Stomach smooth muscle (tissue), 2 donors: ENCODE results near the gene NDRG2.

Source experiments
- H3K27ac ChIP-seq: one replicate; pipeline ENCODE4 v1.7.0; 2013; ENCODE audit warnings: mild to moderate bottlenecking, low read length, inconsistent platforms
- H3K27me3 ChIP-seq, 2 donors: one replicate each; pipeline ENCODE4 v1.7.0; 2013; ENCODE audit warnings: low read length in 2 of 2; ENCODE audit not compliant: insufficient read depth in 2 of 2, control insufficient read depth in 1 of 2
- H3K36me3 ChIP-seq, 2 donors: one replicate each; pipeline ENCODE4 v1.7.0; 2013; ENCODE audit warnings: low read length in 2 of 2; ENCODE audit not compliant: control insufficient read depth in 2 of 2, insufficient read depth in 2 of 2
- H3K4me1 ChIP-seq: one replicate; pipeline ENCODE4 v1.7.0; 2013; ENCODE audit warnings: low read length; ENCODE audit not compliant: control insufficient read depth, insufficient read depth
- H3K4me3 ChIP-seq, 2 donors: one replicate each; pipeline ENCODE4 v1.7.0; 2013; ENCODE audit warnings: low read length in 2 of 2
- H3K9ac ChIP-seq, 2 donors: one replicate each; pipeline ENCODE4 v1.7.0; 2013; ENCODE audit warnings: low read length in 2 of 2, mild to moderate bottlenecking in 1 of 2
- H3K9me3 ChIP-seq, 2 donors: one replicate each; pipeline ENCODE4 v1.7.0; 2013; ENCODE audit warnings: low read length in 2 of 2; ENCODE audit not compliant: control insufficient read depth in 2 of 2
- donor health status: healthy.
- donor health status: Pancreatic carcinoma.

Gene NDRG2

DNA sequence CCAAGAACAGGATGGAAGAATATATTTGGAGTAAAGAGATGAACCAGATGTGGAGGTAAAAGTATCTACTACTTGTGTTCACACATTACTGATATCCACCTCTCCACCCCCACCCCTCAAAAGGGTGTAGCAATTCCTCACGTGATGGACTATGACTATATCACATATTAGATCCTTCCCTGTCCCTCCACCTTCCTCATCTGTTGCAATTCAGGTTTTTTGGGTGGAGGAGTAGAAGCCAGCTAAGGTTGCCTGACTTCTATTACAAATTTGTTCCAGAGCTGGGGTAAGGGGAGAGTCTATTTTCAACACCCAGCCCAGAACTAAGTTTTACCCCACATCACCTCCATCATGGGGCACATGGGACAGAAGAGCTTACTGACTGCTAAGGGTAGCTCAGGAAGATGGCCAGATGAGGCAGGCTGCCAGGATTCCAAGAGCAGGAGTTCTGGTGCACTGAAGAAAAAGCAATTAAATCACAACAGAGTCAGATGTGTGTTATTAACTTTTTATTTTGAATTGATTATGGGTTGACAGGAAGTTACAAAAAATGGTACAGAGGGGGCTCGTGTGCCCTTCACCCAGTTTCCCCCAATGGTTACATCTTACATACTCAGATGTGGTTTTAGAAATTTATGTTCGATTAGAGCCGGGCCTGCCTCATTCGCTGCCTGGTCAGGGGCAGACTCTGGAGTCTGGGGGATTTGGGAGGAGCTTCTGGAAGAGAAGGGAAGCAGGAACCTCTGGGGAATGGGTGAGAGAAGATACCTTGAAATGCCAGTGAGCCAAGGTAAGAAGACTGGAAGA lies 7.7 kb upstream of the NDRG2 start:
- no peak overlapping the region for H3K4me3 ChIP-seq
- no peaks in the 10 kb centered on the region for H3K9me3 ChIP-seq
- H3K27ac ChIP-seq = no peak overlapping the region
- no peaks in the 10 kb centered on the region for H3K36me3 ChIP-seq
- H3K9ac ChIP-seq = no peak overlapping the region
- H3K27me3 ChIP-seq = no peaks in the 10 kb centered on the region
- peaks cover 6% of the 10 kb centered on the region for H3K4me1 ChIP-seq

DNA sequence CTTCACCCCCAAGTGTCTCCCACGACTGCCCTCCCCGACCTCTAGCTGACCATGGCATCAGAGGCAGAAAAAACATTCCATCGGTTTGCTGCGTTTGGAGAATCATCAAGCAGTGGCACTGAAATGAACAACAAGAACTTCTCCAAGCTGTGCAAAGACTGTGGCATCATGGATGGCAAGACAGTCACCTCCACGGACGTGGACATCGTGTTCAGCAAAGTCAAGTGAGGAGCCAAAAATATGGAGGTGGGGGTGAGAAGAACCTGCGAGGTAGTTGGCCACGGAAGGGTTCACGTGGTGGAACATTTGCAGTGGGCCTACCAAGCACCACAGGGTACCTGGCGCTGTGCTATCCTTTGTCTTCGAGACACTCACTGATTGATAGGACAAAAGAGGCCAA lies 5.7 kb upstream of the NDRG2 start:
- H3K27me3 ChIP-seq = no peaks in the 10 kb centered on the region
- no peak overlapping the region for H3K4me3 ChIP-seq
- no peaks in the 10 kb centered on the region for H3K36me3 ChIP-seq
- H3K4me1 ChIP-seq = peaks cover 12% of the 10 kb centered on the region
- no peak overlapping the region for H3K9ac ChIP-seq
- H3K27ac ChIP-seq = no peak overlapping the region
- H3K9me3 ChIP-seq = no peaks in the 10 kb centered on the region

DNA sequence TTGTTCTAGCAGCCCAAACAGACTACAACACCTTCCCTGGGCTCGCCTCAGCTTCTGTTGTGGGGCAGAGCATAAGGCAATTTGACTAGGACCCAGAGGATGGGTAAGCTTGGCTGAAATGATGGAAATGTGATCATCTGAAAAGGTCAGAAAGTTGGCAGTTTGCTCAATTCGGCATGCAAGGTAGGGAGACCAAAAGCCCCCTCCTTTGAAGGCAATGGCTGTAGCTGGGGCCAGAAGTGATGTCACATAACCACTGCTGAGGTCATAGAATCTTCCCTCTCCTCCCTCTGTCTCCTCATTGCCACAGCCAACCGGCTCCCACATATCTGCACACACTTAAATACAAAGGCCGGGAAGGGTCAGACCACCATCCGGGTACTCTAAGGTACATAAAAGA lies 5.1 kb upstream of the NDRG2 start, which contains the start of gene TPPP2:
TPPP2 (plus strand) TSS at position 301 of the 400 bp plus-strand sequence. CDS start 365 bp downstream, outside the sequence.
- Histone ChIP-seq H3K4me1 (peaks cover 12% of the 10 kb centered on the region), H3K27me3 (no peaks in the 10 kb centered on the region), H3K27ac (no peak within 1 kb of the TSS), H3K9ac (no peak within 1 kb of the TSS), H3K4me3 (no peak within 1 kb of the TSS), H3K36me3 (no peaks in the 10 kb centered on the region), H3K9me3 (no peaks in the 10 kb centered on the region)

DNA sequence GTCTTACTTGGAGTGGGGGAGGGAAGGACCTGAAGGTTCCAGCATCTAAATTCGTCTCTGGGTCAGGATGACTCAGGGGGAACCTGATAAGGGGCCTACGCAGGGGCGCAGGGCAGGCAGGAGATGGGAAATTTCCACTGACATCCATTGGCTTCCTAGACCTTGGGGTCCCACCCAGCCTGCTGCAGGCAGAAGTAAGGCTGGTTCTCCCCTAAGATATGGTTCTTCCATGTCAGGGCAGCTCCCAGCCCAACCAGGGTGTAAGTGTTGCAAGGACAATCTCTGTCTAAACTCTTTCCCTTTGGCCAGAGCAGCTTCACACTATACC lies 2.1 kb upstream of the NDRG2 start:
- no peaks in the 10 kb centered on the region for H3K9me3 ChIP-seq
- peaks cover 2 to 3% of the 10 kb centered on the region in 2 donors for H3K36me3 ChIP-seq
- H3K9ac ChIP-seq = no peak overlapping the region
- H3K27me3 ChIP-seq = no peaks in the 10 kb centered on the region
- H3K4me3 ChIP-seq = no peak overlapping the region
- H3K27ac ChIP-seq = peak overlapping the region; percentile 78
- peaks cover 30% of the 10 kb centered on the region for H3K4me1 ChIP-seq

DNA sequence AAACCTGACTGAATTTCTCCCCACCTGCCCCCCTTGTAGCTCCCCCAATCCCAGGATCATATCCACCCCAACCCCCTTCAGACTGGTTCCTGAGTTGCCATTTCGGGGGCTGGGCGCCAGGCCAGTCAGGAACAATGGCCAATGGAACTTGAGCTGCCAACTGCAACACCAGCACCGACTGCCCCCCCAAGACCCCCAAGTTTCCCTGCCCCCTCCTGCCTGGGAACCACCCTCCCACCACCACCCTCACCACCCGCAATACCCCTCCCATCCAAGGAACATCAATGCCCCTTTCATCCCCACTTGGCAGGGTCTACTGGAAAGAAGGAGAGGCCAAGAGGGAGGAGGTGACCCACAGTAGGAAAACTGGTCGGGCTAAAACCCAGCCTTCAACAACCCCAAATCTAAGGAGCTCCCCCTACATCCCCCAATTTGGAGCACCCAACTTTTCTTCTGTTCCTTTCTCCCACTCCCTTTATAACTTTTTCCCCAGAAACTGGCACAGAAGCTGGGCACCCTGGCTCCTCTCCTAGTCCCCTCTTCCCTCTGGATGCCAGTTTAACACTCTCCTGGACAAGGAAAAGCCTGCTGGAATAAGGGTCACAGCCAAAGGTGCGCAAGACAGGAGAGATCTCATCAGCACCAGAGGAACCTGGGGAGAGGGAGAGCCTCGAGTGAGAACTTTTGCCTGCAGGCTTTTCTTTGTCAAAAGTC lies 1.6 kb upstream of the NDRG2 start:
- H3K9me3 ChIP-seq = no peaks in the 10 kb centered on the region
- peaks cover 30% of the 10 kb centered on the region for H3K4me1 ChIP-seq
- no peaks in the 10 kb centered on the region for H3K27me3 ChIP-seq
- peak overlapping the region; percentile 26 to 61 for H3K4me3 ChIP-seq
- H3K27ac ChIP-seq = peak overlapping the region; percentile 78
- H3K36me3 ChIP-seq = peaks cover 6 to 7% of the 10 kb centered on the region in 2 donors
- H3K9ac ChIP-seq = peak overlapping the region in 1 of 2 donors; percentile 11

DNA sequence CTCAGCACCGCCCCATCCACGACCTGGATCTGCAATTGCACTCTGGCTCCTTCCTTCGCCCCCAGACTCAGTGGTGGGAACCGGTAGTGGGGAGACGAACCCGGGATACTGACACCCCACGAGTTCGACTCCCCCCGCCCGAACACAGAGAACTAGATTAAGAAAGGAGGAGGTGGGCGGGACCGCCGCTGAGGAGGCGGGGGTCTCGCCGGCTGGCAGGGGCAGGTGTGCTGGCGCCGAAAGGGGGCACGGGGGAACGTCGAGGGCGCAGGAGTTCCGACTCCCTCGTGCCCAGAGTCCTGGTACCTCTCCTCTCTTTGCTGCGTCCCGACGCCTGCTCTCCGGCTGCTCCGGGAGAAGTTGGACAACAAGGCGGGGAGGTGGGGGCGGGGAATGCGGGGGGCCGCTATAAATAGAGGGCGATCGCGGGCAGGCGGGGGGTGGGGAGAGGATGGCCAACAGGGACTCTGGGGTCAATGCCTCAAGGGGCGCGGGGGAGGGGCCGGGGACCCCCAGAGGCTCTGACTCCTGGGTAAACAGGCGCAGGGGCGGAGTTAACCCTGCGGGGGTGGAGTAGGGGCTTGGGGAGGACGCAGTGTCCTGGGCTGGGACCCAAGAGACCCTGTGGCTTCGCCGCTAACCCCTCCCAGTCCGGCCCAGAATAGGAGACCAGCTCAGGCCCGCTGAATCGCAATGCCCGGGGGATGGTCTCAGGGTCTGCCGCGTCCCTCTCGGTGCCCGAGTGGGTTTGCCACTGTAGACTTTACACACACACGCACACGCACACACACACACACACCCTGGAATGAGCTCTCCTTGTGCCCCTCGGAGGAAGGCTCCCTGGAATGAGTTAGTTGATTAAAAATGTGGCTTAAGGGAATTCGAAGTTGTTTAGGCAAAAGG lies 761 bp upstream of the NDRG2 start:
- Histone ChIP-seq H3K27me3 (no peaks in the 10 kb centered on the region), H3K9ac (peak overlapping the region; percentile 75 to 78), H3K9me3 (no peaks in the 10 kb centered on the region), H3K27ac (peak overlapping the region; percentile 78), H3K4me1 (peaks cover 30% of the 10 kb centered on the region), H3K4me3 (peak overlapping the region; percentile 91 to 94), H3K36me3 (peaks cover 13 to 15% of the 10 kb centered on the region in 2 donors)

DNA sequence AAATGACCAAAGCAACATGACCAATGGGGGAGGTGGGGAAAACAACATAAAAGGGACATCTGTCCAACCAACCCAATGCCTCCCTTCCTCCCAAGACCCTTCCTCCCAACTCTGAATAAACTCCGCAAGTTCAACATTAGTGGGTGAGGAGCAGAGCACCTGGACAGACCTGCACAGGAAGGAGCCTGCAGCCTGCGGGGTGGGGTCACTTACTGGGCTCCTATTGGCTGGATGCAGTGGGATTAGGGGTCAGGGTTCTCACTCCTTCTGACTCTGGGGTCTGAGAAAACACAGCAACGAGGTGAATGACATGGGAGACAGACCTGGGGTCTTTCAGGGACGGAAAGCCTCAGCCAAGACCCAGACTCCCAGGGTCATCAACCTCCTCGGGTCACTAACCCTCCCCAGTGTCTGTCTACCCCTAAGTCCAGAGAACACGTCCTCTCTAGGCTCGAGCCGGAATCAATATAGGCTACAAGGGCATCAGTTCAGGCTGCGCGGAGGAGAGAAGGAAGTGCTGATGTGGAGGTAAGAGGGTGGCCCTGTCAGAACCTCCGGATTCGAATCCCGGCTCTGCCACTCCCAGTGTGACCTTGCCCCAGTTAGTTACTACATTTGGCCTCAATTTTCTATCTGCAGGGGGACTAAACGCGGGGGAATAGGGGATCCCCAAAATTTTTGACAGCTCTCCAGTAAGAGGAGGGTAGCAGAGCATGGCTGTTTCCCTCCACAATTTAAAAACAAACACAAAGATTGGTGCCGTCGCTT lies 860 bp downstream of the NDRG2 start:
- Histone ChIP-seq H3K9me3 (no peaks in the 10 kb centered on the region), H3K4me3 (peak overlapping the region; percentile 84 to 94), H3K9ac (peak overlapping the region; percentile 77 to 78), H3K4me1 (peaks cover 30% of the 10 kb centered on the region), H3K27me3 (no peaks in the 10 kb centered on the region), H3K27ac (peak overlapping the region; percentile 76), H3K36me3 (peaks cover 24 to 28% of the 10 kb centered on the region in 2 donors)

DNA sequence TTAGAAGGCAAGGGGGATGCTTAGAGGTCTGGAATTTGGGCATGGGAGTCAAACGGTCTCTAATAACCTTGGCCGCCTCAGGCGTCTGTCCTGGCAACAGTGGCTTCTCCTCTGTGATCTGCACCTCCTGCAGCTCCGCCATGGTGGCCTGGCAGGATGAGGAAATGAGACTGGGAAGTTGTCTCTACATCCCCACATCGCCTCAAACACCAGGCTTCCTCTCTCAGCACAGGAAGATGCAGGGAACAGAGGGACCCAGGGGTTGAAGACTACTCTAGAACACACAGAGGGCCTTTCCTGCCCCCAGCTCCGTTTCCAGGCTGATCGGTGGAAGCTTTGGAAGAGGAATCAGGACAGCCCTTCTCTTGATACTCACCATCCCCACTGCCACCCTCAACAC lies 1.7 kb downstream of the NDRG2 start:
- Histone ChIP-seq H3K4me3 (peak overlapping the region; percentile 84 to 94), H3K36me3 (peaks cover 26 to 35% of the 10 kb centered on the region in 2 donors), H3K4me1 (peaks cover 30% of the 10 kb centered on the region), H3K27ac (peak overlapping the region; percentile 76), H3K27me3 (no peaks in the 10 kb centered on the region), H3K9ac (peak overlapping the region; percentile 77 to 78), H3K9me3 (no peaks in the 10 kb centered on the region)

DNA sequence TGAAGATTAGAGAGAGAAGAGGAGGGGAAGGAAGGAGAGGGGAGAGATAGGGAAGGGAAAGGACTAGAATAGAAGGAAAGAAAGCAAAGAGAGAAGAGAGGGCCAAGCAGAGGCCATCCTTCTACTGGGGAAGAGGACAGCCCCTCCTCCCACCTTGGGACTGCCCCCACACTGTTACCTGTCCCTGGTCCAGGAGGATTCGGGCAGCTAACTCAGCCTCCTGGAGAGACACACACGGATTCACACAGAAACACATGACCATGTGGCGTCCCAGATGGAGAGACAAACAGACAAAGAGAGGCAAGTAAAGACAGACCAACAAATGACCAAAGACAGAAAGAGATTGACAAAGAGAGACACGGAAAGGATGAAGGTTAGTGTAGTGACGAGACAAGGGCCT lies 2.2 kb downstream of the NDRG2 start:
- Histone ChIP-seq H3K27me3 (no peaks in the 10 kb centered on the region), H3K4me3 (peak overlapping the region; percentile 84 to 94), H3K4me1 (peaks cover 30% of the 10 kb centered on the region), H3K9me3 (no peaks in the 10 kb centered on the region), H3K36me3 (peaks cover 31 to 40% of the 10 kb centered on the region in 2 donors), H3K9ac (peak overlapping the region in 1 of 2 donors; percentile 52), H3K27ac (peak overlapping the region; percentile 76)
